H1 (cell line): Measurements from ENCODE around the gene TMEM154. TPM values are rescaled to one million over a fixed set of nuclear protein-coding genes. Genes with fewer than 3 reads are reported as not detected.
"Not testable (repeated sequence)": the region's sequence is repeated elsewhere in the genome, so short reads cannot be mapped to it uniquely, and the experiment has no call there.

Experiments used
- CTCF ChIA-PET: fragments of 300-600 bp; sonication (Branson Sonifier 250); formaldehyde crosslinking; loops from one replicate; lab custom pipeline; 2021; ENCODE audit not compliant: partially characterized antibody; lab: Charles Lee
- POLR2A ChIA-PET: fragments of 300-600 bp; sonication (Branson Sonifier 250); formaldehyde crosslinking; loops from one replicate; lab custom pipeline; 2021; ENCODE audit warnings: inconsistent platforms; ENCODE audit not compliant: partially characterized antibody; lab: Charles Lee
- DNase-seq, 2 experiments: peaks; one replicate each; pipeline versions ENCODE4 v3.0.0 to v3.0.0-alpha.2; 2010 to 2022; ENCODE audit warnings: low spot score in 2 of 2, low read depth in 1 of 2, mixed read lengths in 1 of 2
- FAIRE-seq: peaks from 2 replicates; lab custom pipeline; 2011; peaks lifted over from hg19 to GRCh38; lab: Jason Lieb, UNC
- H2AFZ ChIP-seq: 2 replicates; pipeline ENCODE4 v1.8.1; 2012; ENCODE audit warnings: low read length, inconsistent platforms
- H2AK5ac ChIP-seq: 2 replicates; pipeline ENCODE4 v1.6.1; 2013; ENCODE audit warnings: low read depth, low read length
- H2BK120ac ChIP-seq: replicated peaks from 2 replicates; pipeline ENCODE3; 2013; ENCODE audit warnings: low read depth, low read length, inconsistent platforms
- H2BK12ac ChIP-seq: 2 replicates; pipeline ENCODE4 v1.6.1; 2013; ENCODE audit warnings: low read depth, low read length
- H2BK15ac ChIP-seq: 2 replicates; pipeline ENCODE4 v1.6.1; 2013; ENCODE audit warnings: low read length
- H2BK20ac ChIP-seq: 2 replicates; pipeline ENCODE4 v1.6.1; 2013; ENCODE audit warnings: low read length
- H2BK5ac ChIP-seq: 2 replicates; pipeline ENCODE4 v1.6.1; 2013; ENCODE audit warnings: low read depth, low read length
- H3K14ac ChIP-seq: 2 replicates; pipeline ENCODE4 v1.6.1; 2013; ENCODE audit warnings: inconsistent platforms; ENCODE audit not compliant: insufficient read length
- H3K18ac ChIP-seq: 2 replicates; pipeline ENCODE4 v1.6.1; 2013; ENCODE audit warnings: low read length; ENCODE audit errors: extremely low read depth
- H3K23ac ChIP-seq: 2 replicates; pipeline ENCODE4 v1.6.1; 2013; ENCODE audit warnings: inconsistent platforms; ENCODE audit not compliant: insufficient read length
- H3K23me2 ChIP-seq: 2 replicates; pipeline ENCODE4 v1.6.1; 2013; ENCODE audit warnings: low read depth, low read length
- H3K27ac ChIP-seq: 2 replicates; pipeline ENCODE4 v1.6.1; 2011; ENCODE audit warnings: low read depth, low read length, inconsistent platforms
- H3K27me3 ChIP-seq, 4 experiments: replicated peaks in 1 of 4; 1 replicate in 1 of 4; 2 replicates in 3 of 4; pipeline versions ENCODE4 v1.6.1 to v1.8.1; 2011 to 2013; ENCODE audit warnings: low read length in 3 of 4, mild to moderate bottlenecking in 3 of 4, inconsistent platforms in 2 of 4, mixed read lengths in 2 of 4, moderate library complexity in 1 of 4; ENCODE audit not compliant: control insufficient read depth in 3 of 4, insufficient read depth in 3 of 4; ENCODE audit errors: extremely low read depth in 1 of 4
- H3K36me3 ChIP-seq, 4 experiments: 2 replicates each; pipeline versions ENCODE4 v1.6.1 to v1.8.1; 2011 to 2013; ENCODE audit warnings: mild to moderate bottlenecking in 4 of 4, low read length in 3 of 4, moderate library complexity in 2 of 4, control low read depth in 1 of 4, inconsistent platforms in 1 of 4; ENCODE audit not compliant: insufficient read depth in 4 of 4, control insufficient read depth in 2 of 4
- H3K4ac ChIP-seq: replicated peaks from 2 replicates; pipeline ENCODE3; 2013; ENCODE audit warnings: low read length, low read depth, mixed read lengths, inconsistent platforms; ENCODE audit not compliant: insufficient read length
- H3K4me1 ChIP-seq, 4 experiments: replicated peaks in 1 of 4; 1 replicate in 1 of 4; 2 replicates in 3 of 4; pipeline versions ENCODE4 v1.6.1 to v1.8.1; 2011 to 2013; ENCODE audit warnings: low read length in 3 of 4, inconsistent platforms in 2 of 4, mixed read lengths in 1 of 4; ENCODE audit not compliant: insufficient read depth in 4 of 4, control insufficient read depth in 3 of 4
- H3K4me2 ChIP-seq, 2 experiments: 2 replicates each; pipeline versions ENCODE4 v1.6.1 to v1.8.1; 2011 to 2013; ENCODE audit warnings: low read depth in 2 of 2, low read length in 2 of 2, control low read depth in 1 of 2, inconsistent platforms in 1 of 2, mild to moderate bottlenecking in 1 of 2; ENCODE audit not compliant: insufficient read depth in 1 of 2
- H3K4me3 ChIP-seq, 4 experiments: fragments of 200-600, 300-600 bp in 1 of 4; sonication (generic), shearing (Covaris generic), sonication (Bioruptor Twin) in 1 of 4; 2 replicates each; pipeline versions ENCODE4 v1.5.1 to v1.8.1; 2011 to 2016; ENCODE audit warnings: low read length in 4 of 4, low read depth in 3 of 4, control low read depth in 2 of 4, inconsistent platforms in 2 of 4, mild to moderate bottlenecking in 2 of 4, mixed read lengths in 1 of 4, moderate library complexity in 1 of 4; ENCODE audit not compliant: insufficient read depth in 2 of 4; ENCODE audit errors: extremely low read depth in 1 of 4
- H3K56ac ChIP-seq: replicated peaks from 2 replicates; pipeline ENCODE3; 2013; ENCODE audit warnings: low read depth, mild to moderate bottlenecking, mixed read lengths, low read length, inconsistent platforms; ENCODE audit not compliant: insufficient read length
- H3K79me1 ChIP-seq: 2 replicates; pipeline ENCODE4 v1.6.1; 2013; ENCODE audit warnings: low read depth, low read length, control low read depth
- H3K79me2 ChIP-seq, 2 experiments: 2 replicates each; pipeline versions ENCODE4 v1.6.1 to v1.8.1; 2012 to 2013; ENCODE audit warnings: low read length in 2 of 2, mild to moderate bottlenecking in 2 of 2, inconsistent platforms in 1 of 2; ENCODE audit not compliant: insufficient read depth in 2 of 2, control insufficient read depth in 1 of 2
- H3K9ac ChIP-seq, 4 experiments: replicated peaks in 1 of 4; 1 replicate in 1 of 4; 2 replicates in 3 of 4; pipeline versions ENCODE4 v1.6.1 to v1.8.1; 2011 to 2013; ENCODE audit warnings: low read depth in 3 of 4, low read length in 3 of 4, control low read depth in 2 of 4, mild to moderate bottlenecking in 2 of 4, moderate library complexity in 2 of 4, inconsistent platforms in 1 of 4; ENCODE audit errors: extremely low read depth in 1 of 4
- H3K9me3 ChIP-seq, 2 experiments: 2 replicates each; pipeline versions ENCODE4 v1.6.1 to v1.8.1; 2012 to 2013; ENCODE audit warnings: mild to moderate bottlenecking in 2 of 2, moderate library complexity in 2 of 2, control low read depth in 1 of 2, inconsistent platforms in 1 of 2, low read depth in 1 of 2, low read length in 1 of 2, mixed read lengths in 1 of 2; ENCODE audit not compliant: insufficient read depth in 2 of 2
- H4K20me1 ChIP-seq, 2 experiments: replicated peaks in 1 of 2; 2 replicates each; pipeline versions ENCODE3 to v1.8.1; 2011 to 2013; ENCODE audit warnings: inconsistent platforms in 2 of 2, low read length in 2 of 2, mild to moderate bottlenecking in 1 of 2; ENCODE audit not compliant: insufficient read depth in 2 of 2, control insufficient read depth in 1 of 2
- H4K5ac ChIP-seq: 2 replicates; pipeline ENCODE4 v1.6.1; 2013; ENCODE audit warnings: low read length, low read depth, mixed read lengths, inconsistent platforms; ENCODE audit not compliant: insufficient read length
- H4K8ac ChIP-seq: 2 replicates; pipeline ENCODE4 v1.8.0; 2013; ENCODE audit warnings: mild to moderate bottlenecking, moderate library complexity, low read length, inconsistent platforms; ENCODE audit not compliant: insufficient read depth; ENCODE audit errors: extremely low read depth
- H4K91ac ChIP-seq: replicated peaks from 2 replicates; pipeline ENCODE3; 2013; ENCODE audit warnings: low read length, mixed read lengths, inconsistent platforms; ENCODE audit not compliant: insufficient read length
- NANOG ChIP-seq: IDR thresholded peaks from 2 replicates; pipeline ENCODE4 v1.6.1; 2011; ENCODE audit warnings: low read length, low read depth, mild to moderate bottlenecking, inconsistent platforms; ENCODE audit not compliant: insufficient read depth, poor library complexity, severe bottlenecking
- WGBS, 2 experiments: shearing (Covaris generic) in 1 of 2; methylation state at CpG; one replicate each; pipeline versions ENCODE4 v1.1.6 to v1.1.7; 2013 to 2015; ENCODE audit warnings: low lambda C conversion rate in 2 of 2, mixed read lengths in 2 of 2, inconsistent platforms in 1 of 2, low coverage in 1 of 2, missing lambda C conversion rate in 1 of 2; ENCODE audit not compliant: insufficient replicate concordance in 2 of 2, insufficient coverage in 1 of 2, insufficient read length in 1 of 2; ENCODE audit errors: extremely low coverage in 1 of 2, missing lambda C conversion rate in 1 of 2; 5-methylcytosine and 5-hydroxymethylcytosine counted together
- polyA plus RNA-seq, 7 experiments: library from polyadenylated mRNA; depleted of rRNA in 3 of 7; stranded (reverse) in 5 of 7; unstranded in 2 of 7; fragments of >200 nt in 5 of 7; fragments of 200-250 nt in 2 of 7; gene quantifications; 1 replicate in 5 of 7; 2 replicates in 1 of 7; 4 replicates in 1 of 7; pipeline versions ENCODE4 v1.2.1 to v1.2.3, GENCODE V29; 2011 to 2013; ENCODE audit warnings: missing spikeins in 2 of 7, mixed read lengths in 2 of 7
- total RNA-seq: library from RNA; stranded (reverse); fragmentation: NEBNext Ultra II Directional; extraction: Animal tissue kit (Norgen Biotek cat#: 25700); gene quantifications from 2 replicates; pipeline ENCODE4 v1.2.1, GENCODE V29; 2021

TMEM154 gene
- total and polyA plus RNA-seq, 2 of the 8 experiments (the other 6 are each of a cell fraction or from before 2014, with no cell fraction given), result 0.33 to 1.2 TPM

GRCh38 chr4:152665691-152666395, 14.0 kb downstream of the TMEM154 start (continued):
- no peak for TF ChIP-seq NANOG
- TF ChIP-seq, all 59 proteins: peak for 0

- H4K20me1 ChIP-seq, H3K4me1 ChIP-seq, H3K9ac ChIP-seq, H3K79me2 ChIP-seq, H3K27me3 ChIP-seq, H3K36me3 ChIP-seq, H2BK5ac ChIP-seq, H2BK20ac ChIP-seq, H2AFZ ChIP-seq, POLR2A ChIA-PET, H3K4me3 ChIP-seq, FAIRE-seq, H2BK12ac ChIP-seq, H3K56ac ChIP-seq, H2AK5ac ChIP-seq, H2BK15ac ChIP-seq, H3K79me1 ChIP-seq, H3K4ac ChIP-seq, H3K9me3 ChIP-seq, DNase-seq, H3K14ac ChIP-seq, H4K91ac ChIP-seq, H3K27ac ChIP-seq, H3K23me2 ChIP-seq, H4K8ac ChIP-seq, H2BK120ac ChIP-seq, H3K18ac ChIP-seq, H4K5ac ChIP-seq, H3K4me2 ChIP-seq, H3K23ac ChIP-seq: not testable (repeated sequence)
- CTCF ChIA-PET, result interaction anchor here (1.0 to 1.3 kb wide), 4 partner anchors 10 to 205 kb away, joined by 3 read pairs; no protein-coding TSS in a partner anchor
- 90% methylated on average over 5 of the region's 5 CpGs; no CpG with 5 or more reads in 1 of the 2 experiments for WGBS, 2 experiments
These were observed 15.8 kb downstream of the TMEM154 start for GRCh38 chr4:152664067-152664378.
